GM12891 (cell line): ENCODE measurements around the gene NUP93.

ENCODE experiments used
- PAX5 ChIP-seq: IDR thresholded peaks from 2 replicates; pipeline ENCODE4 v1.6.1; 2011; ENCODE audit warnings: low read length, moderate library complexity, mild to moderate bottlenecking; ENCODE audit not compliant: insufficient read depth, severe bottlenecking
- POLR2A ChIP-seq: IDR thresholded peaks from 2 replicates; pipeline ENCODE4 v1.6.1; 2011; ENCODE audit warnings: low read depth, low read length, control low read depth
- POLR2AphosphoS5 ChIP-seq: IDR thresholded peaks from 2 replicates; pipeline ENCODE4 v1.6.1; 2011; ENCODE audit warnings: low read depth, low read length, control low read depth
- POU2F2 ChIP-seq: IDR thresholded peaks from 2 replicates; pipeline ENCODE4 v1.6.1; 2011; ENCODE audit warnings: low read depth, mild to moderate bottlenecking, control low read depth, low read length, moderate library complexity
- TAF1 ChIP-seq: IDR thresholded peaks from 2 replicates; pipeline ENCODE4 v1.6.1; 2011; ENCODE audit warnings: low read depth, low read length, control low read depth

DNA sequence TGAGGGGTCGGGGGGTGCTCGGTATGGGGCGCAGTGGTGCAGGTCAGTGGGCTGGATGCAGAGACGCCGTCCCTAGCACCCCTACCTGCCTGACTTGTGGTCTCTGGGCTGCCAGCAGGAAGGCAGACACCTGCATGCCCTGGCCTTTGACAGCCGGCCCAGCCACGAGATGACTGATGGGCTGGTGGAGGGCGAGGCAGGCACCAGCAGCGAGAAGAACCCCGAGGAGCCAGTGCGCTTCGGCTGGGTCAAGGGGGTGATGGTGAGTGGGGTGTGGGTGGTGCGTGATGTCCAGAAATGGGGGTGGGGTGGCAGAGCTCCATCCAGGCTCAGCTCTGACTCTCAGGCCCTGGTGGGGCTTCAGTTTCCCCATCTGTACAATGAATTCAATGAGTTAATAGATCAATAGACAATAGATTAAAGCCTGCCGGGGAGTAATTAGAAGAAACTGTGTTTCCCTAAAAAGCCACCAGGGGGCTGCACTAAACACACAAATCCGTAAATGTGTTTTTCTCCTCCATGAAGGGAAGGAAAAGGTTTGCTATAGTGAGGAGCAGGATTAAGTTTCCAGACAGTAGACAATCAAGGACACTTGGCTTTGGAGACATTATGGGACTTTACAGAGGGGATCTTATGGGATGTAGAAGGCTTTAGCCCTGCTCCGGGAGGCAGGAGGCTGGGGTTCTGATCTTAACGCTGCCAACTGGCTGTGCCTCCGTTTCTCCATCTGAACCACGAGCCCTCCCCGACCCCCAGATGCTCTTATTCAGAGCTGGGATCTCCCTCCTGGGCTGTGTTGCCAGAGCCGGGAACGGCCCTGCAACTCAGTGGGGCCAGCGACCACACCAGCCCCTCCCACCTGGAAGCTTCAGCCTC lies 137.3 kb downstream of the NUP93 start:
- TF ChIP-seq POLR2A (no peak), TAF1 (no peak), POLR2AphosphoS5 (no peak), PAX5 (no peak), POU2F2 (no peak)
